Stimulated activated CD8-positive, alpha-beta memory T cell treated with anti-CD3 and anti-CD28 coated beads, Interleukin-2, amount 100 ng/mL, for 48 hours (primary cell): Measurements from ENCODE around the gene CDKL5.
"Not testable (repeated sequence)": the region's sequence is repeated elsewhere in the genome, so short reads cannot be mapped to it uniquely, and the experiment has no call there.

ENCODE experiments used
- DNase-seq, 2 donors: peaks; one replicate each; pipeline ENCODE4 v3.0.0-alpha.2; 2020; ENCODE audit warnings: low read depth in 2 of 2

CDKL5 gene

DNA sequence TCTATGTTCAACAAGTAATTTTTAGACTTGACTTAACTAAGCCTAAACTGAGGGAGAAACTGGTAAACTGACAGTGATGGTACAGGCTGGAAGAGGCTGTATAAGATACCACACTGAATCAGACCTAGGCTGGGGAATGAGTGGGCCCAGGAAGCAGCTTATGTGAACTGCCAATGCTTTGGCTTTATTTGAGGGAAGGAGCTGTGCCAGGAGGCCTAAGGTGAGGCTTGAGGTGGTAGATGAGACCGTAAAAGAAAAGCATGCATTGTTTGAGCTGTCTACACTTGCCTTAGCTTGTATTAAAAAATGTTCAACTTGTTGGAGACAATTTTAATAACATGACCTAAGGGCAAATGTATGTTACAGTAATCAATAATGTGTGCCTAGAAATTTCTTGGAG is 150.3 kb downstream of the CDKL5 start:
- no peak for DNase-seq

GRCh38 chrX:18577400-18577799 is 152.0 kb downstream of the CDKL5 start:
- DNase-seq: no peak

DNA sequence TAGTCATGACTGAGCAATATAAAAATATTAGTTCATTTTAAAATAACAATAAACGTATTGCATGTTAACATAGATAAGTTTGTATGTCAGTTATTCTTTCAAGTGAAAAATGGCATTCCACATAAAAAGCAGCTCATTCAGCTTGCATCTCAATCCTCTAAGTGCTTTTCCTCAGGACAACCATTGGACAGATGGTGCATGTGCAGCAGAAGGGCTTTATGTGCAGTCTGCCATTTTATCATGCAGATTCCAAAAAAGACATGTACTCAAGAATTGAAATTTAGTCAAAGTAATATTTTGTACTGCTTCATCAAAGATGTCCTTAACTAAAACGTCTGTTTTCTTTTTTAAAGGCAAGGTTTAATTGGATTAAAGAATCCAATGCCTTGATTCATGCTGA is 153.1 kb downstream of the CDKL5 start:
- no peak for DNase-seq

- no peak for DNase-seq
Measured at GRCh38 chrX:18579495-18579894, 154.1 kb downstream of the CDKL5 start.

DNA sequence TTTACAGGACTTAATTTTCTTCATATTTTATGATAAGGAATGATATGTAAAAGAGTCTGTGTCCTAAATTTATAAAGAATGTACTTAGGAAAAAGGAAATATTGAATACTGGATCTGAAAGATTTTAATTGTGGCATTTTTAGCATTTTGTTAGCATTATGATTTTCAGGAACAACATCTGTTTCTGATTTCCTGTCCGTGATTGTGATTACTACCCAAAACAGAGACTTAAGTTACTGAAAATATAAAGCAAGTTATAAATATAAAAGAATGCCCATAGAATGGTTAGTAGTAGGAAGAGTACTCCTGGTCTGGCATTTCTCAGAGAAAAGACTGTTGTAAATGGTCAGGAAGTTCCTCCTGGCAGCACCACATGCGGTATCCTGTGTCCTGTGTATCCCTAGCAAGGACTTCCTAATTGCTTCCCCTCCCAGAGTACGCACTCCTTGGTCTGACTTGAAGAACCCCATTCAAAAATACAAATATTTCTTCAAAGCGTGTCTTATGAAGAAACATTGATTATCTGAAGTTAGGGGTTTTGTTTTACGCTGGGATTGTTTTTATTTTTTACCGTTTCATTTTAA is 157.6 kb downstream of the CDKL5 start:
- DNase-seq: no peak

- not testable (repeated sequence) for DNase-seq
Measured at GRCh38 chrX:18589292-18589691, 163.9 kb downstream of the CDKL5 start.

- no peak for DNase-seq
Measured at GRCh38 chrX:18591834-18592233, 166.4 kb downstream of the CDKL5 start.

DNA sequence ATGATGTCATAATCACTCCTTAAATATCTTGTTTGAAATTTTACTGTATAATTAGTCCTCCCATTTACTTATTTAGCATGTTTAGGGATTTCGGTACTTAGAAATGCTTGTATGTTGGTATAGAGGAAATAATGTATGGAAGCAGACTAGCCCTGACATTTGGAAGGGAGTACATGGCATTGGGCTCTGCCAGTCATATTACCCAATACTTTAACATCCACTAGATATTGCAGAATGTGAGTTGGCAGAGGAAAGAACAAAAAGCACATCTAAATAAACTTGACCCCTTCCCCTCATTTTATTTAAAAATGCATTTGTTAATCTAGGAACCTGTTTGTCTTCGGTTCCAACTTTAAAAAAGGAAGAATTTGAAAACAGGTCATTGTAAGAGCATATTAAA is 168.7 kb downstream of the CDKL5 start:
- DNase-seq: no peak

- DNase-seq: no peak
Measured at GRCh38 chrX:18596096-18596495, 170.7 kb downstream of the CDKL5 start.

DNA sequence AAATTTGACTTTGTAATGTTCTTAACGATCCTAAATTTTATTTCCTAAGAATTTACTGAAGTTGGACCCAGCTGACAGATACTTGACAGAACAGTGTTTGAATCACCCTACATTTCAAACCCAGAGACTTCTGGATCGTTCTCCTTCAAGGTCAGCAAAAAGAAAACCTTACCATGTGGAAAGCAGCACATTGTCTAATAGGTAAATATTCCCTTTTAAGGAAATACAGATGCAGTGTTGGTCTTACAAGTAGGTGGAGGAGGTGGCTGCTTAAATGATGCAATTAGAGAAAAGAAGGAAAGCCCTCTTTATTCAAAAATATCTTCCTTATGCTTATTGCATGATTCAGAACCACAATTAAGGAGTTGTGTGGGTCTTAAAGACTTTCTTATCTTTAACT is 173.0 kb downstream of the CDKL5 start:
- no peak for DNase-seq

DNA sequence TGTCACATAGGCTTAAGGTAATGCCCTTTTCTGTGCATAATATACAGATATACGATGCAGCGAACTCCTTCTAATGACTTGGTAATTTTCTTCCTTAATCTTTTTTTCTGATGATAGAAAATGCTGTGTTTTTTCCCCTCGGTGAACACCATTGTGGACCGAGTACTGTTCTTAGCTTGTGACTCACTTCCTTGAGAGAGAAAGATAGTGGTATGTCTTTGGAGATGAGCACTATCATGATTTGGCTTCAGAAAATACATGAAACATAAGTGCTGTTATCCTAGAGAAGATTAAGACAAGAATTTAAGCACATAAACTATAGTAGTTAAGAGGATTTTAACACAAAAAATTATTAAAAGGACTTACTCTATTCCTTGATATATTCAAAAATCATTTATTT is 182.6 kb downstream of the CDKL5 start:
- DNase-seq: no peak

DNA sequence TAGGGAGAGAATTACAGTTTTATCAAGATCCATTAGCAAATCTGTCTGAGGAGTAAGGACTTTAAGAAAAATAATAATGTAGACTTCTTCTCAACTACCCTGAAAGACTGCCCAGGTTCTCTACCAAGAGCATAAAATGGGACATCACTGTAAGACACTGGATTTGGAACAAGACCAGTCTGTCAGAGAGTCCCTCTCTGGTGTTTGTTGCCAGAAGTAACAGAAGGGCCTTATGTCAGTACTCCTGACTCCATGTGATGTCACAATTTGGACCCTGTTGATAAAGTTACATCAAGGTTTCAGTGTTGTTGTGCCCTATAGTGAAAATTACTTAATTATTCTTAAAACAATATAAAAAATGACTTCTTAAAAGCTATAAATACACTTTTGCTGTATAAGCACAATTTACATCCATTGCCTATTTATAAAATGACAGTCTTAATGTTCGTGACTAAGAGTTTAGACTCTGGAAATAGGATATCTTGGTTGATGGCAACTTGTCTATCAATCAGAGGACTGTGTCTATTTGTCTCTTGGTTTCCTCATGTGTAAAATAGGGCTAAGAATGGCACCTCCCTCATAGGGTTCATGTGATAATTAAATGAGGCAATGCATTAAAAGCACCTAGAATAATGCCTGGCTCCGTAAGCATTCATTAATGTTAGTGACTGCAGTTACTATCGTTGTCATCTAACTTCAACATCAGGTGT is 188.7 kb downstream of the CDKL5 start:
- DNase-seq: no peak

GRCh38 chrX:18616688-18617406 is 191.4 kb downstream of the CDKL5 start:
- no peak for DNase-seq

GRCh38 chrX:18617407-18617750 is 192.0 kb downstream of the CDKL5 start:
- no peak for DNase-seq

DNA sequence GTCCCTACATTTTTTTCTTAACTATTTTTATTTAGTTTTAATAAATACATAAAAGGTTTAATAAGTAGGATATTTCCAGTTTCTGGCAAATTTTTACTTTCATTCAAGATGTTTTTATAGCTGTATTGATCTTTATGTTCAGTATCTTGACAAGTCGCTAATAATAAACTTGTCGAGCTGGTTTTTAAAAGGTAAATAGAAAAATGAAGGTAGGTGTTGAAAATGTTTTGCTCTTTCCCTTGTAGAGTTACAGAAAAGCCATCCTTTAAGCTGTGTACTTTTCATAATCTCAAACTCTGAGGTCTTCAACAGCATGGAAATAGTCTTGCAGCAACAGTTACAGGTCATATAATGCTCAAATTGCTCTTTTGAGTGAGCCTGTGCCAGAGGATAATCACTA is 193.9 kb downstream of the CDKL5 start:
- no peak for DNase-seq

DNA sequence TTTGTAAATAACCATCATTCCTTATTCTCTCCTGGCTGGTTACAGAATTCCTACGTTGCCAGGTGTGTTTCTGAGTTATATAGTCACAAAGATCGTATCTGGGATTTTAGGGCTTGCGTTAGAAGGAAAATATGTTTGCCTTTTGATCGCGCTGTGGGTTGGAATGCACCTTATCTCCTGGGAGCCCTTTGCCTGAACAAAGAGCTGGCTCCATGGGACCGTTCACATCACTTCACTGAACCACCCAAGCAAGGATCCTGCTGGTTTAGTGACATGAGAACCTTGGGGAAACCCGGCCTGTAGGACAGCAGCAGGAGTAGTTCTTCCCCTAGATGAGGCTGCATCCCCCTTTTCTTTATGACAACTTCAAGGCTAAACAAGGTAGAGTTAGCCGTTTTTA is 194.9 kb downstream of the CDKL5 start:
- no peak for DNase-seq

- no peak for DNase-seq
Measured at GRCh38 chrX:18624599-18624998, 199.2 kb downstream of the CDKL5 start.

GRCh38 chrX:18630934-18631333 is 205.5 kb downstream of the CDKL5 start:
- DNase-seq: no peak

- DNase-seq: no peak
Measured at GRCh38 chrX:18638398-18638797, 213.0 kb downstream of the CDKL5 start.

- DNase-seq: no peak
Measured at GRCh38 chrX:18639280-18639679, 213.9 kb downstream of the CDKL5 start.

GRCh38 chrX:18640686-18641085 is 215.3 kb downstream of the CDKL5 start:
- DNase-seq: no peak

GRCh38 chrX:18643243-18643642 is 217.8 kb downstream of the CDKL5 start:
- DNase-seq: no peak

DNA sequence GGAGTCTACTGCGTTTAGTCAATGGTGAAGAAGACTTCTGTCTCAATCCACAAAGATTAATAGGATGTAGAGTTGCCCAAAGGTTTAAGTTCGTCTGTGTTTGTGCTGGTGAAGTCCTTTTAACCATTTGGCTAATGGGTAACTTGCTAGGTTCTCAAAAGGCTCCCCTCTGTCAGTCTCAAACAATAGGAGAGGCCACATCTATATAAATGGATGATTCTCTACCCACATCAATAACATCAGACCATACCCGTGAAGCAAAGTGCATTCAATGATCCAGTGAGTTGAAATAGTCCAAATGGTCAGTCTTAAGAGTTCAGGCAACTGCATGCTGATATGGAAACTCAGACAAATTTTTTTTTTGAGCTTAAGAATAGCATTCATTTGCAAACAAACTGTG is 218.4 kb downstream of the CDKL5 start:
- no peak for DNase-seq
